ENCODE measurements around the gene ZNF579.
A peak's percentile ranks its signal among the peaks of the same experiment; 100 is the strongest.

ZNF579 gene

GRCh38 chr19:55611983-55612645, 31.5 kb upstream of the ZNF579 start:
- no peak overlapping the region for H3K4me3 ChIP-seq (replicated peaks; ENCODE audit: low read depth, low read length)
- DNase-seq (ENCODE audit: low read depth): no peak
- no peak for TF ChIP-seq CTCF (IDR thresholded peaks at IDR 0.05; ENCODE audit: low read length, missing control alignments)

- H3K4me3 ChIP-seq (replicated peaks; ENCODE audit: low read depth, low read length): no peak overlapping the region
- TF ChIP-seq CTCF (IDR thresholded peaks at IDR 0.05; ENCODE audit: low read length, missing control alignments): no peak
- DNase-seq (ENCODE audit: low read depth): no peak
Observed at GRCh38 chr19:55611300-55611982, 30.8 kb upstream of the ZNF579 start.

GRCh38 chr19:55609326-55609725, 28.7 kb upstream of the ZNF579 start:
- TF ChIP-seq CTCF (IDR thresholded peaks at IDR 0.05; ENCODE audit: low read length, missing control alignments): no peak
- H3K4me3 ChIP-seq (replicated peaks; ENCODE audit: low read depth, low read length): no peak overlapping the region
- no peak for DNase-seq (ENCODE audit: low read depth)

- H3K4me3 ChIP-seq (replicated peaks; ENCODE audit: low read depth, low read length): peak overlapping the region; percentile 76
- DNase-seq (ENCODE audit: low read depth): no peak
- no peak for TF ChIP-seq CTCF (IDR thresholded peaks at IDR 0.05; ENCODE audit: low read length, missing control alignments)
Observed at GRCh38 chr19:55606817-55607216, 26.2 kb upstream of the ZNF579 start.

GRCh38 chr19:55606471-55606787, 25.8 kb upstream of the ZNF579 start:
- TF ChIP-seq CTCF (IDR thresholded peaks at IDR 0.05; ENCODE audit: low read length, missing control alignments): no peak
- no peak for DNase-seq (ENCODE audit: low read depth)
- peak overlapping the region; percentile 76 for H3K4me3 ChIP-seq (replicated peaks; ENCODE audit: low read depth, low read length)

- H3K4me3 ChIP-seq (replicated peaks; ENCODE audit: low read depth, low read length): peak within 1 kb of the TSS; percentile 76
- peak; percentile 90 for DNase-seq (ENCODE audit: low read depth)
- TF ChIP-seq CTCF (IDR thresholded peaks at IDR 0.05; ENCODE audit: low read length, missing control alignments): peak; percentile 90
Observed at GRCh38 chr19:55605637-55606470, 25.2 kb upstream of the ZNF579 start, which contains the start of gene ZNF865. Gene ZNF865 (plus strand): TSS chr19:55605647. CDS start chr19:55613619, 7,972 bp downstream.

All from fibroblast of pulmonary artery (primary cell).